Kidney (tissue), 14 donors: ENCODE measurements around the gene CRKL. TPM values are rescaled to one million over a fixed set of nuclear protein-coding genes. Genes with fewer than 3 reads are reported as not detected.

ENCODE experiments used
- DNase-seq, 5 donors: peaks; one replicate each; pipeline ENCODE4 v3.0.0-alpha.2; 2013 to 2020
- FAIRE-seq: peaks from 2 replicates; lab custom pipeline; 2012; peaks lifted over from hg19 to GRCh38; lab: Jason Lieb, UNC
- H3K27ac ChIP-seq, 2 donors: one replicate each; pipeline ENCODE4 v1.7.0; 2013; ENCODE audit warnings: low read depth in 2 of 2, low read length in 2 of 2, inconsistent platforms in 1 of 2
- H3K27me3 ChIP-seq: one replicate; pipeline ENCODE4 v1.7.1; 2013; ENCODE audit warnings: low read length, inconsistent platforms; ENCODE audit not compliant: control insufficient read depth, insufficient read depth
- H3K36me3 ChIP-seq, 3 donors: one replicate each; pipeline versions ENCODE4 v1.7.0 to v1.7.1; 2013; ENCODE audit warnings: low read length in 3 of 3, control low read depth in 1 of 3, inconsistent platforms in 1 of 3; ENCODE audit not compliant: insufficient read depth in 3 of 3, control insufficient read depth in 2 of 3
- H3K4me1 ChIP-seq, 3 donors: one replicate each; pipeline versions ENCODE4 v1.7.0 to v1.7.1; 2013; ENCODE audit warnings: low read length in 3 of 3, inconsistent platforms in 1 of 3, low read depth in 1 of 3; ENCODE audit not compliant: control insufficient read depth in 2 of 3, insufficient read depth in 2 of 3
- H3K4me3 ChIP-seq, 3 donors: one replicate each; pipeline versions ENCODE4 v1.7.0 to v1.8.1; 2013; ENCODE audit warnings: low read length in 3 of 3, control low read depth in 1 of 3, inconsistent platforms in 1 of 3
- H3K9ac ChIP-seq, 3 donors: one replicate each; pipeline versions ENCODE4 v1.7.0 to v1.7.1; 2013; ENCODE audit warnings: low read length in 3 of 3, control low read depth in 1 of 3, inconsistent platforms in 1 of 3
- H3K9me3 ChIP-seq, 3 donors: one replicate each; pipeline versions ENCODE4 v1.7.0 to v1.7.1; 2013; ENCODE audit warnings: low read length in 3 of 3, control low read depth in 1 of 3, inconsistent platforms in 1 of 3; ENCODE audit not compliant: control insufficient read depth in 2 of 3, insufficient read depth in 1 of 3
- CTCF ChIP-seq: IDR thresholded peaks from 3 replicates; pipeline ENCODE4 v1.5.1; 2012; ENCODE audit warnings: mild to moderate bottlenecking, moderate library complexity, borderline replicate concordance; ENCODE audit not compliant: insufficient read depth; ENCODE audit errors: extremely low read depth
- intact Hi-C: fragments of 100-400 bp; cut with DNase I; formaldehyde crosslinking; loops from one replicate; pipeline ENCODE4 v1.11.1; 2022
- polyA plus RNA-seq: library from polyadenylated mRNA; stranded (reverse); fragments of 350-450 nt; fragmentation: Illumina TruSeq; extraction: RNeasy Lipid Tissue Mini Kit (QIAGEN cat#74804); gene quantifications from one replicate; pipeline ENCODE4 v1.2.3, GENCODE V29; 2014; ENCODE audit warnings: low read depth, low replicate concordance; ENCODE audit not compliant: insufficient read depth
- total RNA-seq: library from RNA; stranded (reverse); fragmentation: NEBNext Ultra II Directional; extraction: Animal tissue kit (Norgen Biotek cat#: 25700); gene quantifications from one replicate; pipeline ENCODE4 v1.2.1, GENCODE V29; 2021
- donor health status: control.
- donor health status: control.
- donor health status: control.
- donor health status: control.
- donor health status: control.
- donor health status: DM: yes; HTN: yes; CAD: no.
- donor health status: Normal renal cell carcinoma (clear cell type).

Gene CRKL
- total and polyA plus RNA-seq, 2 donors from 2014 or later = 11.9 to 44.7 TPM

- Histone ChIP-seq H3K36me3 (no peaks in the 10 kb centered on the region), H3K9me3 (no peaks in the 10 kb centered on the region), H3K27ac (no peak overlapping the region), H3K9ac (no peak overlapping the region), H3K4me1 (no peaks in the 10 kb centered on the region), H3K4me3 (no peak overlapping the region), H3K27me3 (no peaks in the 10 kb centered on the region)
- TF ChIP-seq CTCF = no peak
- no peak for FAIRE-seq
- intact Hi-C loops = no loop called here
- DNase-seq = no peak
Measured at GRCh38 chr22:20903093-20903492, 14.1 kb upstream of the CRKL start.

- H3K9me3 ChIP-seq = no peaks in the 10 kb centered on the region
- no peaks in the 10 kb centered on the region for H3K4me1 ChIP-seq
- no peak overlapping the region for H3K4me3 ChIP-seq
- intact Hi-C loops = no loop called here
- no peaks in the 10 kb centered on the region for H3K27me3 ChIP-seq
- no peak overlapping the region for H3K27ac ChIP-seq
- H3K9ac ChIP-seq = no peak overlapping the region
- no peaks in the 10 kb centered on the region for H3K36me3 ChIP-seq
- TF ChIP-seq CTCF = no peak
- DNase-seq (peak in 1 of 5 donors; percentile 8), FAIRE-seq (no peak)
Measured at GRCh38 chr22:20904008-20904979, 12.9 kb upstream of the CRKL start.

GRCh38 chr22:20904980-20905355 lies 12.2 kb upstream of the CRKL start:
- H3K27ac ChIP-seq = no peak overlapping the region
- no peak for FAIRE-seq
- DNase-seq = peak in 1 of 5 donors; percentile 2

More at GRCh38 chr22:20904980-20905355, 12.2 kb upstream of the CRKL start:
- H3K27me3 ChIP-seq = no peaks in the 10 kb centered on the region
- no peaks in the 10 kb centered on the region for H3K36me3 ChIP-seq
- H3K4me1 ChIP-seq = no peaks in the 10 kb centered on the region
- H3K4me3 ChIP-seq = no peak overlapping the region
- no peak overlapping the region for H3K9ac ChIP-seq
- TF ChIP-seq CTCF = no peak
- intact Hi-C loops = no loop called here
- no peaks in the 10 kb centered on the region for H3K9me3 ChIP-seq
